Left lung (tissue), 10 donors: ENCODE data around the gene ZNF684. TPM values are rescaled to one million over a fixed set of nuclear protein-coding genes. Genes with fewer than 3 reads are reported as not detected.
A peak's percentile ranks its signal among the peaks of the same experiment; 100 is the strongest.

Experiments
- ATAC-seq: fragments of 200-7000 bp; cut with Tn5 transposase; one replicate; pipeline ENCODE4 v1.9.1; 2020; ENCODE audit warnings: moderate library complexity
- DNase-seq, 4 donors: peaks; one replicate each; pipeline ENCODE4 v3.0.0-alpha.2; 2013 to 2020
- H3K27ac ChIP-seq, 2 donors: fragments of 200-600 bp; sonication (generic) in 1 of 2; one replicate each; pipeline versions ENCODE4 v1.5.0 to v1.8.0; 2020 to 2021
- H3K27me3 ChIP-seq, 2 donors: fragments of 200-600 bp; sonication (generic) in 1 of 2; one replicate each; pipeline versions ENCODE4 v1.5.0 to v1.8.0; 2020 to 2021
- H3K36me3 ChIP-seq, 2 donors: fragments of 200-600 bp; sonication (generic) in 1 of 2; one replicate each; pipeline versions ENCODE4 v1.5.0 to v1.8.0; 2020 to 2021
- H3K4me1 ChIP-seq, 2 donors: fragments of 200-600 bp; one replicate each; pipeline ENCODE4 v1.8.0; 2021
- H3K4me3 ChIP-seq, 2 donors: fragments of 200-600 bp; sonication (generic) in 1 of 2; one replicate each; pipeline versions ENCODE4 v1.5.0 to v1.8.0; 2020 to 2021; ENCODE audit warnings: mild to moderate bottlenecking in 1 of 2
- H3K9me3 ChIP-seq, 2 donors: fragments of 200-600 bp; sonication (generic) in 1 of 2; one replicate each; pipeline versions ENCODE4 v1.5.0 to v1.8.0; 2020 to 2021
- CTCF ChIP-seq, 2 donors: fragments of 200-600 bp; sonication (generic) in 1 of 2; IDR thresholded peaks; one replicate each; pipeline versions ENCODE4 v1.5.0 to v1.8.0; 2021; ENCODE audit warnings: antibody characterized with exemption in 2 of 2
- intact Hi-C, 2 donors: fragments of 100-400 bp; cut with DNase I; formaldehyde crosslinking; loops; one replicate each; pipeline versions ENCODE4 v1.11.2 to v1.14.2; 2022
- polyA plus RNA-seq, 6 donors: library from polyadenylated mRNA; unstranded; fragments of 120-200 nt; gene quantifications; one replicate each; pipeline ENCODE4 v1.2.1, GENCODE V29; 2013; ENCODE audit not compliant: insufficient read length in 6 of 6
- total RNA-seq, 2 donors: library from RNA; stranded (reverse); fragmentation: NEBNext Ultra II Directional; extraction: Animal tissue kit (Norgen Biotek cat#: 25700); gene quantifications; one replicate each; pipeline ENCODE4 v1.2.1, GENCODE V29; 2021
- donor health status: DM: no; HTN: yes; CAD: no.
- donor health status: DM: no; HTN: no; CAD: no.

ZNF684 gene
- total and polyA plus RNA-seq, 8 donors, result 3.7 to 10.0 (median 8.2) TPM

- no peaks in the 10 kb centered on the region for H3K27me3 ChIP-seq
- H3K4me1 ChIP-seq, result no peaks in the 10 kb centered on the region
- H3K27ac ChIP-seq, result no peak overlapping the region
- DNase-seq (no peak), ATAC-seq (no peak)
- TF ChIP-seq CTCF (IDR thresholded peaks at IDR 0.05), result no peak
- intact Hi-C loops, result no loop called here
- H3K9me3 ChIP-seq, result no peaks in the 10 kb centered on the region
- no peak overlapping the region for H3K4me3 ChIP-seq
- H3K36me3 ChIP-seq, result no peaks in the 10 kb centered on the region
Measured at GRCh38 chr1:40583980-40584379, 52.5 kb downstream of the ZNF684 start.

DNA sequence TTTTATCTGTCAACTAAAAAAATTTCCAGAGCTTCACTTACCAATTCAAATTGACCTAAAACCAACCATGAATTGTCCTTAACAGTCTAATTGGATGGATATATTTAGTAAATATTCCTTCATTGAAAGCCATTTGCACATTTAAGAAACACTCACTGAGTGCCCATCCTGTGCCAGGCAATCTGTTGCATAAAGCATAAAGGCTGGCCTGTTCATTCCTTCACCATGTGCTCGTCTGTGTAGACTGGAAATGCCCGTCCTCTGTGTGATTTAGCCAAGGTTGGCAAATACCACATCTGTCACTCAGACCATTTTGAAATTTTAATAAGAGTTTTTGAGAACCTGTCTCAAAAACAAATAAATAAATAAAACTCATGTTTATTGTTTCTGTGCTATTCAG is 57.1 kb downstream of the ZNF684 start:
- TF ChIP-seq CTCF (IDR thresholded peaks at IDR 0.05), result no peak
- no peaks in the 10 kb centered on the region for H3K36me3 ChIP-seq
- DNase-seq (no peak), ATAC-seq (no peak)
- H3K4me1 ChIP-seq, result no peaks in the 10 kb centered on the region
- no peak overlapping the region for H3K4me3 ChIP-seq
- H3K27ac ChIP-seq, result no peak overlapping the region
- H3K9me3 ChIP-seq, result no peaks in the 10 kb centered on the region
- intact Hi-C loops, result no loop called here
- no peaks in the 10 kb centered on the region for H3K27me3 ChIP-seq

GRCh38 chr1:40592107-40592803 is 60.8 kb downstream of the ZNF684 start:
- Histone ChIP-seq H3K27ac (no peak overlapping the region), H3K4me1 (no peaks in the 10 kb centered on the region), H3K4me3 (no peak overlapping the region), H3K27me3 (no peaks in the 10 kb centered on the region), H3K36me3 (no peaks in the 10 kb centered on the region), H3K9me3 (no peaks in the 10 kb centered on the region)
- intact Hi-C loops, result no loop called here
- DNase-seq (no peak), ATAC-seq (peak; percentile 55)
- TF ChIP-seq CTCF (IDR thresholded peaks at IDR 0.05), result no peak

- DNase-seq, result no peak
Measured at GRCh38 chr1:40593449-40594186, 62.2 kb downstream of the ZNF684 start.

More at GRCh38 chr1:40593449-40594186, 62.2 kb downstream of the ZNF684 start:
- intact Hi-C loops, result no loop called here
- no peaks in the 10 kb centered on the region for H3K9me3 ChIP-seq
- H3K4me1 ChIP-seq, result no peaks in the 10 kb centered on the region
- H3K4me3 ChIP-seq, result no peak overlapping the region
- no peak overlapping the region for H3K27ac ChIP-seq
- H3K36me3 ChIP-seq, result no peaks in the 10 kb centered on the region
- no peak for TF ChIP-seq CTCF (IDR thresholded peaks at IDR 0.05)
- no peak for ATAC-seq
- H3K27me3 ChIP-seq, result no peaks in the 10 kb centered on the region
